ENCODE measurements around the gene ERAS.

Gene ERAS

DNA sequence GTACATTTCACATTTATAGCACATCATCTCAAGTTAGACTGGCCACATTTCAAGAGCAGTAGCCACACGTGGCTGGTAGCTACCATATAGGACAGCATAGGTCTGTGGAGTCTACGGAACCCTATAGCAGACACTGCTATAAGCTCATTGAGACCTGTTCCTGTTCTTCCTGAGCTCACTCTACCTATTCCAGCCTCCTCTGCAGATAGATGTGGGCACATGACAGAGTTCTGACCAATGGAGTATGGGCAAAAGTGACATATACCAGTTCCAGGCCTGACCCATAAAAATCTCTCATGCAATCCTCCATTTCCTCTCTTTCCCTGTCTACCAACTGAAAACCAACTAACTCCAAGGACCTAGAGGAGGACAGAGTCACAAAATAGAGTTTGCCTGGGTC is 28.0 kb upstream of the ERAS start:
- Histone ChIP-seq H3K4me1 (ENCODE audit: control insufficient read depth, insufficient read depth, low read length, poor library complexity, severe bottlenecking) (peaks cover 8% of the 10 kb centered on the region), H3K4me3 (ENCODE audit: extremely low read depth, insufficient read depth, low read length, poor library complexity, severe bottlenecking) (no peak overlapping the region), H3K27ac (ENCODE audit: low read depth, low read length, severe bottlenecking) (no peak overlapping the region), H3K36me3 (ENCODE audit: control insufficient read depth, insufficient read depth, low read length) (peaks cover 3% of the 10 kb centered on the region), H3K9me3 (ENCODE audit: control insufficient read depth, low read length) (no peaks in the 10 kb centered on the region)
- 100% methylated on average over 1 of the region's 2 CpGs; no CpG with 5 or more reads in 1 of the 2 experiments for WGBS, 2 experiments (ENCODE audit: insufficient coverage in 2 of 2)

- H3K4me1 ChIP-seq (ENCODE audit: control insufficient read depth, insufficient read depth, low read length, poor library complexity, severe bottlenecking): peaks cover 4% of the 10 kb centered on the region
- WGBS, 2 experiments (ENCODE audit: insufficient coverage in 2 of 2): 33 to 55% methylated on average over 10 to 11 of the region's 17 CpGs
- H3K27ac ChIP-seq (ENCODE audit: low read depth, low read length, severe bottlenecking): peak overlapping the region; percentile 95
- H3K4me3 ChIP-seq (ENCODE audit: extremely low read depth, insufficient read depth, low read length, poor library complexity, severe bottlenecking): peak overlapping the region; percentile 47
- H3K9me3 ChIP-seq (ENCODE audit: control insufficient read depth, low read length): no peaks in the 10 kb centered on the region
- peaks cover 9% of the 10 kb centered on the region for H3K36me3 ChIP-seq (ENCODE audit: control insufficient read depth, insufficient read depth, low read length)
Measured at GRCh38 chrX:48800574-48801279, 25.6 kb upstream of the ERAS start.

DNA sequence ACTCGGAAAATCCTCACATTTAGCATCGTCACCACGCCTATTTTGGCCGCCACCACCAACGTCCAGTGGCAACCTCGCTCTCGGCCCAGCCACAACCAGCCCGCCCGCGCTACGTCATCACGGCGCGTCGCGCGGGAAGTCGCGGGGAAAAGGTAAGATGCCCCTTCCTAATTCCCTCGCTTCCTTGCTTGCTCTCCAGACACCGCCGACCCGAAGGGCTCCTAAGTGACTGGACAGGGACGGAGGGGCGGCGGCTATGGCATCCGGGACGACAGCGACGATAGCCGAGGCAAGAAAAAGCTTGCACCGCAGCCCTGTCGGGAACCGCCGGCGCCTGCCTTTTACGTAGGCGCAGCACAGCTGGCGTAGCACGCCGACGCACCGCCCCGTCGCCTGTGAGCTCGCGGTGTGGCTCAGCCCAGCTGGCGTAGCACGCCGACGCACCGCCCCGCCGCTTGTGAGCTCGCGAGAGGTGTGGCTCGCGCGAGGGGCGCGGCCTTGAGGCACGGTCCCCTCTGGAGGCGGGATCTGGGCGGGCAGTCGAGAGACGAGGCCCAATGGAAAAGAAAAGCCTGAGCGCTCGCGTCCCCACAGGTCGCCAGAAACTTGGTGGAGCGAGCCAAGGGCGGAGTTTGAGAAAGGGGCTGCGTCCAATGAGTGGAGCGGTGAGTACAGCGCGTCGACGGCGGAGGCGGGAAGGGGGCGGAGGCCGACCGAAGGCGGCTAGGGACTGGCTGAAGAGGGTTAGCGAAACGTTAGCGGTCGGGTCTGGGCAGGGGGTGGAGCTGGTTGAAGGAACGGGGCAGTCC is 24.8 kb upstream of the ERAS start, which contains the start of gene HDAC6:
Gene HDAC6 (plus strand): TSS at position 788 of the 809 bp plus-strand sequence. CDS start 626 bp downstream, outside the sequence.
- H3K4me3 ChIP-seq (ENCODE audit: extremely low read depth, insufficient read depth, low read length, poor library complexity, severe bottlenecking): peak within 1 kb of the TSS; percentile 52
- peak within 1 kb of the TSS; percentile 97 for H3K27ac ChIP-seq (ENCODE audit: low read depth, low read length, severe bottlenecking)
- peaks cover 4% of the 10 kb centered on the region for H3K4me1 ChIP-seq (ENCODE audit: control insufficient read depth, insufficient read depth, low read length, poor library complexity, severe bottlenecking)
- 1 to 2% methylated on average over 12 to 38 of the region's 89 CpGs for WGBS, 2 experiments (ENCODE audit: insufficient coverage in 2 of 2)
- H3K9me3 ChIP-seq (ENCODE audit: control insufficient read depth, low read length): no peaks in the 10 kb centered on the region
- H3K36me3 ChIP-seq (ENCODE audit: control insufficient read depth, insufficient read depth, low read length): peaks cover 9% of the 10 kb centered on the region

DNA sequence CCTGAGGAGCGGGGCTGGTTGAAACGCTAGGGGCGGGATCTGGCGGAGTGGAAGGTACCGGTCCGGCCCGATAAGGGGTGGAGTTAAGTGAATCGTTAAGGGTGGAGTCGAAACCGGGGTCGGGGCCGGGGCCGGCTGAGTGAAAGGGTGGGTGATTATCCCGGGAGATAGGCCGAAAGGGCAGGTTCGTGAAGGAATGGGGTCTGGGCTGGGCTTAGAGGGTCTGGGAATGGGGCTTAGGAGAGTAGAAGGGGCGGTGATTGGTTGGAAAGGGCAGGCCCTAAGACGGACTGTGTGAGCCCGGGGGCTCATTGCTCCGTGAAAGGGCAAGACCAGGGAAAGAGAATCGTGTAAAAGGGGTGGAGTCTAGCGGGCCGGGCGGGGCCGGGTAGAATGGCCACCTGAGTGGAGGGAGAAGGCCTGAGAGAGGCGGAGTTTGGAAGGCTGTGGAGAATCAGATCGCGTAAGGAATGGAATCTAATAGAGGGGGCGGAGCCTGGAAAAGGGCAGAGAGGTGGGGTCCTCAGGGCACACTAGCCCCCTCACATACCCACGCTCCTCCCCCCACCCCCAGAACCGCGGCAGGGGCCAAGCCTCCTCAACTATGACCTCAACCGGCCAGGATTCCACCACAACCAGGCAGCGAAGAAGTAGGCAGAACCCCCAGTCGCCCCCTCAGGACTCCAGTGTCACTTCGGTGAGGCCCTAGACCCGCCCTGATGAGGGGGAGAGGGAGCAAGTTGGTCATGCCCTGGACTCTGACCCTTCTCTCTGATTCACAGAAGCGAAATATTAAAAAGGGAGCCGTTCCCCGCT is 24.0 kb upstream of the ERAS start:
- peaks cover 4% of the 10 kb centered on the region for H3K4me1 ChIP-seq (ENCODE audit: control insufficient read depth, insufficient read depth, low read length, poor library complexity, severe bottlenecking)
- H3K36me3 ChIP-seq (ENCODE audit: control insufficient read depth, insufficient read depth, low read length): peaks cover 9% of the 10 kb centered on the region
- H3K27ac ChIP-seq (ENCODE audit: low read depth, low read length, severe bottlenecking): peak overlapping the region; percentile 97
- H3K9me3 ChIP-seq (ENCODE audit: control insufficient read depth, low read length): no peaks in the 10 kb centered on the region
- peak overlapping the region; percentile 52 for H3K4me3 ChIP-seq (ENCODE audit: extremely low read depth, insufficient read depth, low read length, poor library complexity, severe bottlenecking)
- WGBS, 2 experiments (ENCODE audit: insufficient coverage in 2 of 2): 0 to 2% methylated on average over 7 of the region's 40 CpGs

- Histone ChIP-seq H3K4me1 (ENCODE audit: control insufficient read depth, insufficient read depth, low read length, poor library complexity, severe bottlenecking) (peaks cover 4% of the 10 kb centered on the region), H3K27ac (ENCODE audit: low read depth, low read length, severe bottlenecking) (peak overlapping the region; percentile 97), H3K9me3 (ENCODE audit: control insufficient read depth, low read length) (no peaks in the 10 kb centered on the region), H3K4me3 (ENCODE audit: extremely low read depth, insufficient read depth, low read length, poor library complexity, severe bottlenecking) (peak overlapping the region; percentile 52), H3K36me3 (ENCODE audit: control insufficient read depth, insufficient read depth, low read length) (peaks cover 9% of the 10 kb centered on the region)
- WGBS, 2 experiments (ENCODE audit: insufficient coverage in 2 of 2): 80% methylated on average over 1 of the region's 4 CpGs; no CpG with 5 or more reads in 1 of the 2 experiments
Measured at GRCh38 chrX:48802905-48803200, 23.5 kb upstream of the ERAS start.

- H3K27ac ChIP-seq (ENCODE audit: low read depth, low read length, severe bottlenecking): no peak overlapping the region
- H3K9me3 ChIP-seq (ENCODE audit: control insufficient read depth, low read length): no peaks in the 10 kb centered on the region
- H3K36me3 ChIP-seq (ENCODE audit: control insufficient read depth, insufficient read depth, low read length): peaks cover 9% of the 10 kb centered on the region
- H3K4me1 ChIP-seq (ENCODE audit: control insufficient read depth, insufficient read depth, low read length, poor library complexity, severe bottlenecking): no peaks in the 10 kb centered on the region
- no peak overlapping the region for H3K4me3 ChIP-seq (ENCODE audit: extremely low read depth, insufficient read depth, low read length, poor library complexity, severe bottlenecking)
- WGBS, 2 experiments (ENCODE audit: insufficient coverage in 2 of 2): 100% methylated on average over 1 of the region's 4 CpGs; no CpG with 5 or more reads in 1 of the 2 experiments
Measured at GRCh38 chrX:48806081-48806480, 20.2 kb upstream of the ERAS start.

GRCh38 chrX:48813644-48814043 is 12.7 kb upstream of the ERAS start:
- 83 to 93% methylated on average over 1 to 2 of the region's 8 CpGs for WGBS, 2 experiments (ENCODE audit: insufficient coverage in 2 of 2)
- H3K4me3 ChIP-seq (ENCODE audit: extremely low read depth, insufficient read depth, low read length, poor library complexity, severe bottlenecking): no peak overlapping the region
- H3K27ac ChIP-seq (ENCODE audit: low read depth, low read length, severe bottlenecking): no peak overlapping the region
- H3K4me1 ChIP-seq (ENCODE audit: control insufficient read depth, insufficient read depth, low read length, poor library complexity, severe bottlenecking): no peaks in the 10 kb centered on the region
- H3K36me3 ChIP-seq (ENCODE audit: control insufficient read depth, insufficient read depth, low read length): peaks cover 22% of the 10 kb centered on the region
- no peaks in the 10 kb centered on the region for H3K9me3 ChIP-seq (ENCODE audit: control insufficient read depth, low read length)

- Histone ChIP-seq H3K27ac (ENCODE audit: low read depth, low read length, severe bottlenecking) (no peak overlapping the region), H3K36me3 (ENCODE audit: control insufficient read depth, insufficient read depth, low read length) (peaks cover 25% of the 10 kb centered on the region), H3K4me1 (ENCODE audit: control insufficient read depth, insufficient read depth, low read length, poor library complexity, severe bottlenecking) (no peaks in the 10 kb centered on the region), H3K4me3 (ENCODE audit: extremely low read depth, insufficient read depth, low read length, poor library complexity, severe bottlenecking) (no peak overlapping the region), H3K9me3 (ENCODE audit: control insufficient read depth, low read length) (no peaks in the 10 kb centered on the region)
- WGBS, 2 experiments (ENCODE audit: insufficient coverage in 2 of 2): 92 to 100% methylated on average over 2 to 3 of the region's 8 CpGs
Measured at GRCh38 chrX:48814722-48815121, 11.6 kb upstream of the ERAS start.

DNA sequence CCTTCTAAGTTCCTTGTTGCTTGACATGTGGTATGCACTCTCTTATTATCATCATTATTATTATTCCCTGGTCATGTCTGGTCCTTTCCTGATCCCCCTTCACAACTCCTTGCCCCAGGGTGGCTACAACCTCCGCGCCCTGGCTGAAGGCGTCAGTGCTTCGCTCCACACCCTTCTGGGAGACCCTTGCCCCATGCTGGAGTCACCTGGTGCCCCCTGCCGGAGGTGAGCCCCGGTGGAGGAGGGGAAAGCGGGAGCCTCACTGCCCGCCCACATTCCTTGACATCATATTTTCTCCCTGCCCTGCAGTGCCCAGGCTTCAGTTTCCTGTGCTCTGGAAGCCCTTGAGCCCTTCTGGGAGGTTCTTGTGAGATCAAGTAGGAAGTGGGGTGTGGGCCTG is 11.0 kb upstream of the ERAS start:
- Histone ChIP-seq H3K9me3 (ENCODE audit: control insufficient read depth, low read length) (no peaks in the 10 kb centered on the region), H3K4me1 (ENCODE audit: control insufficient read depth, insufficient read depth, low read length, poor library complexity, severe bottlenecking) (no peaks in the 10 kb centered on the region), H3K4me3 (ENCODE audit: extremely low read depth, insufficient read depth, low read length, poor library complexity, severe bottlenecking) (no peak overlapping the region), H3K36me3 (ENCODE audit: control insufficient read depth, insufficient read depth, low read length) (peaks cover 25% of the 10 kb centered on the region), H3K27ac (ENCODE audit: low read depth, low read length, severe bottlenecking) (no peak overlapping the region)
- 87 to 89% methylated on average over 4 of the region's 8 CpGs for WGBS, 2 experiments (ENCODE audit: insufficient coverage in 2 of 2)

GRCh38 chrX:48816014-48816810 is 10.1 kb upstream of the ERAS start:
- Histone ChIP-seq H3K27ac (ENCODE audit: low read depth, low read length, severe bottlenecking) (no peak overlapping the region), H3K36me3 (ENCODE audit: control insufficient read depth, insufficient read depth, low read length) (peaks cover 24% of the 10 kb centered on the region), H3K4me1 (ENCODE audit: control insufficient read depth, insufficient read depth, low read length, poor library complexity, severe bottlenecking) (no peaks in the 10 kb centered on the region), H3K4me3 (ENCODE audit: extremely low read depth, insufficient read depth, low read length, poor library complexity, severe bottlenecking) (no peak overlapping the region), H3K9me3 (ENCODE audit: control insufficient read depth, low read length) (no peaks in the 10 kb centered on the region)
- WGBS, 2 experiments (ENCODE audit: insufficient coverage in 2 of 2): 95 to 100% methylated on average over 4 to 12 of the region's 18 CpGs
